ENCODE data around the gene KIF1B.

GRCh38 chr1:10211805-10212410, 1.5 kb downstream of the KIF1B start:
- TF ChIP-seq, protein P1, sequence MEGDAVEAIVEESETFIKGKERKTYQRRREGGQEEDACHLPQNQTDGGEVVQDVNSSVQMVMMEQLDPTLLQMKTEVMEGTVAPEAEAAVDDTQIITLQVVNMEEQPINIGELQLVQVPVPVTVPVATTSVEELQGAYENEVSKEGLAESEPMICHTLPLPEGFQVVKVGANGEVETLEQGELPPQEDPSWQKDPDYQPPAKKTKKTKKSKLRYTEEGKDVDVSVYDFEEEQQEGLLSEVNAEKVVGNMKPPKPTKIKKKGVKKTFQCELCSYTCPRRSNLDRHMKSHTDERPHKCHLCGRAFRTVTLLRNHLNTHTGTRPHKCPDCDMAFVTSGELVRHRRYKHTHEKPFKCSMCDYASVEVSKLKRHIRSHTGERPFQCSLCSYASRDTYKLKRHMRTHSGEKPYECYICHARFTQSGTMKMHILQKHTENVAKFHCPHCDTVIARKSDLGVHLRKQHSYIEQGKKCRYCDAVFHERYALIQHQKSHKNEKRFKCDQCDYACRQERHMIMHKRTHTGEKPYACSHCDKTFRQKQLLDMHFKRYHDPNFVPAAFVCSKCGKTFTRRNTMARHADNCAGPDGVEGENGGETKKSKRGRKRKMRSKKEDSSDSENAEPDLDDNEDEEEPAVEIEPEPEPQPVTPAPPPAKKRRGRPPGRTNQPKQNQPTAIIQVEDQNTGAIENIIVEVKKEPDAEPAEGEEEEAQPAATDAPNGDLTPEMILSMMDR (IDR thresholded peaks at IDR 0.05) = no peak
- TF ChIP-seq POLR2A (IDR thresholded peaks at IDR 0.05) = no peak

Data from right lobe of liver (tissue), 4 donors.